HPDE6-E6E7 (cell line): Measurements from ENCODE around the gene MYO3A.
"Not testable (repeated sequence)": the region's sequence is repeated elsewhere in the genome, so short reads cannot be mapped to it uniquely, and the experiment has no call there.

Experiments used
- DNase-seq: peaks from one replicate; pipeline ENCODE4 v3.0.0; 2011; ENCODE audit warnings: missing footprints; ENCODE audit errors: extremely low spot score

Gene MYO3A

GRCh38 chr10:25974897-25975459 lies 40.9 kb downstream of the MYO3A start:
- DNase-seq: no peak

- no peak for DNase-seq
Measured at GRCh38 chr10:25978771-25979170, 44.7 kb downstream of the MYO3A start.

- no peak for DNase-seq
Measured at GRCh38 chr10:25982107-25982506, 48.1 kb downstream of the MYO3A start.

GRCh38 chr10:25988583-25988982 lies 54.6 kb downstream of the MYO3A start:
- DNase-seq: no peak

GRCh38 chr10:25989951-25990350 lies 55.9 kb downstream of the MYO3A start:
- no peak for DNase-seq

GRCh38 chr10:25999295-25999981 lies 65.4 kb downstream of the MYO3A start:
- DNase-seq: no peak

- no peak for DNase-seq
Measured at GRCh38 chr10:26000971-26001370, 66.9 kb downstream of the MYO3A start.

- not testable (repeated sequence) for DNase-seq
Measured at GRCh38 chr10:26002466-26002865, 68.4 kb downstream of the MYO3A start.

- DNase-seq: no peak
Measured at GRCh38 chr10:26015092-26015491, 81.1 kb downstream of the MYO3A start.

GRCh38 chr10:26022831-26023230 lies 88.8 kb downstream of the MYO3A start:
- no peak for DNase-seq

- DNase-seq: no peak
Measured at GRCh38 chr10:26024303-26024702, 90.3 kb downstream of the MYO3A start.

GRCh38 chr10:26025523-26025922 lies 91.5 kb downstream of the MYO3A start:
- DNase-seq: no peak

- DNase-seq: no peak
Measured at GRCh38 chr10:26029858-26030257, 95.8 kb downstream of the MYO3A start.

GRCh38 chr10:26031300-26031699 lies 97.3 kb downstream of the MYO3A start:
- no peak for DNase-seq

- DNase-seq: no peak
Measured at GRCh38 chr10:26043469-26043868, 109.4 kb downstream of the MYO3A start.

- DNase-seq: no peak
Measured at GRCh38 chr10:26044141-26044749, 110.2 kb downstream of the MYO3A start.

- DNase-seq: no peak
Measured at GRCh38 chr10:26046073-26046700, 112.2 kb downstream of the MYO3A start.

GRCh38 chr10:26048756-26049155 lies 114.7 kb downstream of the MYO3A start:
- DNase-seq: no peak

- DNase-seq: no peak
Measured at GRCh38 chr10:26052326-26052725, 118.3 kb downstream of the MYO3A start.

- no peak for DNase-seq
Measured at GRCh38 chr10:26057466-26057865, 123.4 kb downstream of the MYO3A start.

GRCh38 chr10:26064106-26064505 lies 130.1 kb downstream of the MYO3A start:
- no peak for DNase-seq

- no peak for DNase-seq
Measured at GRCh38 chr10:26067680-26068079, 133.7 kb downstream of the MYO3A start.

- DNase-seq: not testable (repeated sequence)
Measured at GRCh38 chr10:26080971-26081370, 146.9 kb downstream of the MYO3A start.
